Transverse colon (tissue), 4 donors: Measurements from ENCODE around the gene SLCO4A1. TPM values are rescaled to one million over a fixed set of nuclear protein-coding genes. Genes with fewer than 3 reads are reported as not detected.

Source experiments
- DNase-seq: peaks from one replicate; pipeline ENCODE4 v3.0.0-alpha.2; 2019
- H3K27ac ChIP-seq, 4 donors: fragments of 200-600 bp; sonication (generic); 2 replicates each; pipeline ENCODE4 v1.5.1; 2016 to 2018; ENCODE audit warnings: inconsistent platforms in 4 of 4
- H3K27me3 ChIP-seq: fragments of 200-600 bp; sonication (generic); 2 replicates; pipeline ENCODE4 v1.5.1; 2017; ENCODE audit warnings: inconsistent platforms
- H3K36me3 ChIP-seq, 4 donors: fragments of 200-600 bp; sonication (generic); 2 replicates each; pipeline ENCODE4 v1.5.1; 2017 to 2019; ENCODE audit warnings: inconsistent platforms in 4 of 4
- H3K4me1 ChIP-seq, 4 donors: fragments of 200-600 bp; sonication (generic); 2 replicates each; pipeline ENCODE4 v1.5.1; 2017 to 2020; ENCODE audit warnings: inconsistent platforms in 4 of 4
- H3K4me3 ChIP-seq, 4 donors: fragments of 200-600 bp; sonication (generic); 1 replicate in 1 of 4; 2 replicates in 3 of 4; pipeline versions ENCODE4 v1.5.1 to v1.6.1; 2017 to 2019; ENCODE audit warnings: inconsistent platforms in 4 of 4
- H3K9me3 ChIP-seq, 2 donors: fragments of 200-600 bp; sonication (generic); 2 replicates each; pipeline ENCODE4 v1.5.1; 2017 to 2019; ENCODE audit warnings: inconsistent platforms in 2 of 2
- CTCF ChIP-seq, 5 experiments: fragments of 200-600 bp in 3 of 5; fragments of 450-650 bp in 2 of 5; sonication (generic) in 3 of 5; IDR thresholded peaks; 1 replicate in 2 of 5; 2 replicates in 3 of 5; pipeline ENCODE4 v1.5.1; 2016 to 2017; ENCODE audit warnings: antibody characterized with exemption in 5 of 5, inconsistent platforms in 3 of 5, mild to moderate bottlenecking in 2 of 5, moderate library complexity in 1 of 5
- EP300 ChIP-seq: sonication (generic); formaldehyde crosslinking; IDR thresholded peaks from one replicate; pipeline ENCODE4 v1.6.1; 2017; ENCODE audit warnings: antibody characterized with exemption, low read depth
- POLR2A ChIP-seq: fragments of 450-650 bp; IDR thresholded peaks from one replicate; pipeline ENCODE4 v1.6.1; 2016; ENCODE audit warnings: antibody characterized with exemption, mild to moderate bottlenecking, moderate library complexity
- POLR2AphosphoS5 ChIP-seq, 3 donors: sonication (generic); formaldehyde crosslinking; IDR thresholded peaks; one replicate each; pipeline ENCODE4 v1.6.1; 2016; ENCODE audit warnings: antibody characterized with exemption in 3 of 3
- WGBS, 2 donors: methylation state at CpG; one replicate each; pipeline ENCODE4 v1.1.5; 2018; ENCODE audit warnings: low coverage in 1 of 2; 5-methylcytosine and 5-hydroxymethylcytosine counted together
- in situ Hi-C, 4 donors: fragments of 200-750 bp; cut with MboI; loops; one replicate each; pipeline versions ENCODE4 v1.15.0 to v1.15.1; 2017; ENCODE audit warnings: low sequenced_read_pairs in 3 of 4, low pct_ligation_motif_present in 1 of 4, low pct_unique_long_range_greater_than_20kb in 1 of 4
- intact Hi-C: fragments of 100-400 bp; cut with DNase I; formaldehyde crosslinking; loops from one replicate; pipeline ENCODE4 v1.15.1; 2023; ENCODE audit warnings: low total_unique reads
- total RNA-seq, 4 donors: library from RNA; depleted of rRNA; stranded (reverse); fragments of >200 nt; gene quantifications; one replicate each; pipeline ENCODE4 v1.1.0, GENCODE V29; 2016

SLCO4A1 gene
- total RNA-seq, 4 donors from 2014 or later: 13.7 to 375 (median 60.0) TPM

- Histone ChIP-seq H3K4me3 (peak within 1 kb of the TSS; percentile 13 to 40 (median 26)), H3K9me3 (no peaks in the 10 kb centered on the region), H3K27me3 (peaks cover 59% of the 10 kb centered on the region), H3K36me3 (no peaks in the 10 kb centered on the region), H3K4me1 (peaks cover 4 to 18% (median 11%) of the 10 kb centered on the region in 4 donors), H3K27ac (peak within 1 kb of the TSS in 3 of 4 donors; percentile 60 to 77 (median 75))
- DNase-seq: no peak
- in situ Hi-C loops (no loop called here), intact Hi-C loops (no loop called here)
- no peak for TF ChIP-seq CTCF (IDR thresholded peaks at IDR 0.05)
- TF ChIP-seq POLR2A: no peak
- TF ChIP-seq POLR2AphosphoS5 (IDR thresholded peaks at IDR 0.05): no peak
- no peak for TF ChIP-seq EP300
- WGBS, 2 donors: 25% methylated on average over 43 of the region's 124 CpGs; no CpG with 5 or more reads in 1 of the 2 donors
These were observed 66.6 kb downstream of the SLCO4A1 start, which contains the start of gene NTSR1 for GRCh38 chr20:62708591-62709536. NTSR1 (plus strand) TSS chr20:62708836; CDS start chr20:62709208, 372 bp downstream.

- TF ChIP-seq EP300: no peak
- no peak for TF ChIP-seq POLR2A
- no peak for TF ChIP-seq POLR2AphosphoS5 (IDR thresholded peaks at IDR 0.05)
- Histone ChIP-seq H3K4me3 (peak overlapping the region in 3 of 4 donors; percentile 13 to 40 (median 38)), H3K36me3 (no peaks in the 10 kb centered on the region), H3K9me3 (no peaks in the 10 kb centered on the region), H3K27ac (peak overlapping the region in 3 of 4 donors; percentile 60 to 77 (median 75)), H3K27me3 (peaks cover 59% of the 10 kb centered on the region), H3K4me1 (peaks cover 0 to 11% (median 4%) of the 10 kb centered on the region in 4 donors)
- intact Hi-C loops: no loop called here
- DNase-seq: no peak
- 83% methylated on average over 30 of the region's 30 CpGs; no CpG with 5 or more reads in 1 of the 2 donors for WGBS, 2 donors
- in situ Hi-C loops: no loop called here
These were observed 67.2 kb downstream of the SLCO4A1 start for GRCh38 chr20:62709537-62709905.

- H3K4me1 ChIP-seq: peaks cover 0 to 6% (median 3%) of the 10 kb centered on the region in 4 donors
- H3K4me3 ChIP-seq: peak overlapping the region in 2 of 4 donors; percentile 38 to 40
- no peak for TF ChIP-seq POLR2A
- TF ChIP-seq EP300: no peak
- TF ChIP-seq POLR2AphosphoS5 (IDR thresholded peaks at IDR 0.05): no peak
- no peak for TF ChIP-seq CTCF (IDR thresholded peaks at IDR 0.05)
- H3K27me3 ChIP-seq: peaks cover 59% of the 10 kb centered on the region
- H3K36me3 ChIP-seq: no peaks in the 10 kb centered on the region
- H3K9me3 ChIP-seq: no peaks in the 10 kb centered on the region
- no peak for DNase-seq
- 69% methylated on average over 20 of the region's 20 CpGs; no CpG with 5 or more reads in 1 of the 2 donors for WGBS, 2 donors
- in situ Hi-C loops: no loop called here
- peak overlapping the region in 3 of 4 donors; percentile 55 to 77 (median 75) for H3K27ac ChIP-seq
- intact Hi-C loops: no loop called here
These were observed 68.0 kb downstream of the SLCO4A1 start for GRCh38 chr20:62710221-62710885.

GRCh38 chr20:62710886-62711702 lies 68.8 kb downstream of the SLCO4A1 start:
- Histone ChIP-seq H3K9me3 (no peaks in the 10 kb centered on the region), H3K4me1 (peaks cover 0 to 6% (median 3%) of the 10 kb centered on the region in 4 donors), H3K27ac (peak overlapping the region; percentile 21 to 77 (median 65)), H3K4me3 (peak overlapping the region in 3 of 4 donors; percentile 9 to 40 (median 38)), H3K36me3 (no peaks in the 10 kb centered on the region), H3K27me3 (peaks cover 54% of the 10 kb centered on the region)
- intact Hi-C loops: no loop called here
- 43% methylated on average over 14 of the region's 23 CpGs; no CpG with 5 or more reads in 1 of the 2 donors for WGBS, 2 donors
- in situ Hi-C loops: no loop called here
- TF ChIP-seq POLR2AphosphoS5 (IDR thresholded peaks at IDR 0.05) (peak in 2 of 3 donors; percentile 40 to 45), EP300 (no peak), POLR2A (no peak), CTCF (IDR thresholded peaks at IDR 0.05) (no peak)
- peak; percentile 32 for DNase-seq
